Neural progenitor cell (in vitro differentiated cells): ENCODE data around the gene SMOC2. TPM values are rescaled to one million over a fixed set of nuclear protein-coding genes. Genes with fewer than 3 reads are reported as not detected.

Experiments used
- DNase-seq: peaks from one replicate; pipeline ENCODE4 v3.0.0-alpha.2; 2016; ENCODE audit warnings: low spot score
- H2AFZ ChIP-seq: fragments of 200-600 bp; sonication (generic); replicated peaks from 2 replicates; pipeline ENCODE4 v1.6.1; 2016; ENCODE audit warnings: antibody characterized with exemption
- H3F3A ChIP-seq: fragments of 200-600 bp; sonication (generic); 2 replicates; pipeline ENCODE4 v1.6.1; 2016; ENCODE audit warnings: antibody characterized with exemption, low read depth
- H3K27ac ChIP-seq: fragments of 200-600 bp; sonication (generic); 2 replicates; pipeline ENCODE4 v1.5.1; 2016; ENCODE audit warnings: mild to moderate bottlenecking
- H3K27me3 ChIP-seq: fragments of 200-600 bp; sonication (generic); 2 replicates; pipeline ENCODE4 v1.6.1; 2016; ENCODE audit warnings: mild to moderate bottlenecking, moderate library complexity
- H3K36me3 ChIP-seq: fragments of 200-600 bp; sonication (generic); 2 replicates; pipeline ENCODE4 v1.5.1; 2016
- H3K4me1 ChIP-seq: fragments of 200-600 bp; sonication (generic); 2 replicates; pipeline ENCODE4 v1.6.1; 2016; ENCODE audit warnings: mixed run types
- H3K4me2 ChIP-seq: fragments of 200-600 bp; sonication (generic); 2 replicates; pipeline ENCODE4 v1.6.1; 2016
- H3K4me3 ChIP-seq: fragments of 200-600 bp; sonication (generic); 2 replicates; pipeline ENCODE4 v1.5.1; 2016
- H3K79me2 ChIP-seq: fragments of 200-600 bp; sonication (generic); 2 replicates; pipeline ENCODE4 v1.6.1; 2016; ENCODE audit warnings: low read depth
- H3K9ac ChIP-seq: fragments of 200-600 bp; sonication (generic); 2 replicates; pipeline ENCODE4 v1.6.1; 2016
- H3K9me3 ChIP-seq: fragments of 200-600 bp; sonication (generic); 2 replicates; pipeline ENCODE4 v1.5.1; 2016; ENCODE audit warnings: low read depth
- H4K20me1 ChIP-seq: fragments of 200-600 bp; sonication (generic); 2 replicates; pipeline ENCODE4 v1.6.1; 2016; ENCODE audit warnings: low read depth
- H3K27ac Mint-ChIP-seq: 3 replicates; pipeline ENCODE4 v1.8.0; 2021; ENCODE audit warnings: mixed read lengths
- H3K27me3 Mint-ChIP-seq: 2 replicates; pipeline ENCODE4 v1.8.0; 2022; ENCODE audit warnings: low read depth, mild to moderate bottlenecking, inconsistent platforms, moderate library complexity, mixed read lengths; ENCODE audit not compliant: insufficient read depth
- H3K36me3 Mint-ChIP-seq: 3 replicates; pipeline ENCODE4 v1.8.0; 2021; ENCODE audit warnings: mixed read lengths
- H3K4me1 Mint-ChIP-seq: 3 replicates; pipeline ENCODE4 v1.8.0; 2021; ENCODE audit warnings: mixed read lengths
- H3K4me3 Mint-ChIP-seq: 3 replicates; pipeline ENCODE4 v1.8.0; 2021; ENCODE audit warnings: mild to moderate bottlenecking, moderate library complexity, mixed read lengths
- H3K9me3 Mint-ChIP-seq: 3 replicates; pipeline ENCODE4 v1.8.0; 2020; ENCODE audit warnings: mixed read lengths
- EZH2 ChIP-seq: fragments of 200-600 bp; sonication (generic); IDR thresholded peaks from 2 replicates; pipeline ENCODE4 v1.6.1; 2017; ENCODE audit warnings: antibody characterized with exemption, mild to moderate bottlenecking, moderate library complexity
- EZH2phosphoT487 ChIP-seq: fragments of 200-600 bp; sonication (generic); IDR thresholded peaks from 2 replicates; pipeline ENCODE4 v1.6.1; 2017; ENCODE audit warnings: antibody characterized with exemption
- total RNA-seq: library from RNA; depleted of rRNA; stranded (reverse); fragments of >200 nt; gene quantifications from 2 replicates; pipeline ENCODE4 v1.2.3, GENCODE V29; 2015; ENCODE audit warnings: low replicate concordance
- TF ChIP-seq, protein P1 (sequence below): fragments of 200-600 bp; sonication (generic); IDR thresholded peaks from 2 replicates; pipeline ENCODE4 v1.5.1; 2017; ENCODE audit warnings: antibody characterized with exemption, mild to moderate bottlenecking

Gene SMOC2
- total RNA-seq, 1 donor from 2014 or later = 0.75 TPM

DNA sequence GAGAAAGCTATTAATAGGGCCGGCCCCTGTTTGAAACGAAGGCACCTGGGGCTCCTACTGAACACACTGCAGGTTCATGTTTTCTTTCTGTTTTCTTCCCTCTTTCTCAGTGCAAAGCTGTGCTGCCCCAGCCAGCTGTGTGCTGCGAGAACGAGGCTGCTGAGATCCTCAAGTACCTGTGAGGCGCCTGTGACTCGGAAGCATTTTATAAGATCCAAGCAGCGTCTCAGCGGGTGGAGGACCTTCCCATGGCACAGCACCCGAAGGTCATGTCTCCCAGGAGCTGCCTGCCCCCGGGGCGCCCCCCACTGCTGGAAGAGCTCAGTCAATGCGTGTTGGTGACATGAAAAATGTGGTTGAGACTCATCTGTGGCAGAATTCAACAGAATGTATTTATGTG, 66.3 kb downstream of the SMOC2 start:
- no peak overlapping the region for H2AFZ ChIP-seq
- no peaks in the 10 kb centered on the region for H3K36me3 ChIP-seq
- no peak overlapping the region for H3K4me2 ChIP-seq
- no peaks in the 10 kb centered on the region for H3F3A ChIP-seq
- H3K4me3 Mint-ChIP-seq = no peak overlapping the region
- H3K9ac ChIP-seq = no peak overlapping the region
- TF ChIP-seq EZH2 (no peak), EZH2phosphoT487 (no peak)
- TF ChIP-seq, protein P1, sequence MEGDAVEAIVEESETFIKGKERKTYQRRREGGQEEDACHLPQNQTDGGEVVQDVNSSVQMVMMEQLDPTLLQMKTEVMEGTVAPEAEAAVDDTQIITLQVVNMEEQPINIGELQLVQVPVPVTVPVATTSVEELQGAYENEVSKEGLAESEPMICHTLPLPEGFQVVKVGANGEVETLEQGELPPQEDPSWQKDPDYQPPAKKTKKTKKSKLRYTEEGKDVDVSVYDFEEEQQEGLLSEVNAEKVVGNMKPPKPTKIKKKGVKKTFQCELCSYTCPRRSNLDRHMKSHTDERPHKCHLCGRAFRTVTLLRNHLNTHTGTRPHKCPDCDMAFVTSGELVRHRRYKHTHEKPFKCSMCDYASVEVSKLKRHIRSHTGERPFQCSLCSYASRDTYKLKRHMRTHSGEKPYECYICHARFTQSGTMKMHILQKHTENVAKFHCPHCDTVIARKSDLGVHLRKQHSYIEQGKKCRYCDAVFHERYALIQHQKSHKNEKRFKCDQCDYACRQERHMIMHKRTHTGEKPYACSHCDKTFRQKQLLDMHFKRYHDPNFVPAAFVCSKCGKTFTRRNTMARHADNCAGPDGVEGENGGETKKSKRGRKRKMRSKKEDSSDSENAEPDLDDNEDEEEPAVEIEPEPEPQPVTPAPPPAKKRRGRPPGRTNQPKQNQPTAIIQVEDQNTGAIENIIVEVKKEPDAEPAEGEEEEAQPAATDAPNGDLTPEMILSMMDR = no peak
- no peaks in the 10 kb centered on the region for H3K79me2 ChIP-seq
- no peaks in the 10 kb centered on the region for H4K20me1 ChIP-seq
- H3K9me3 Mint-ChIP-seq = peaks cover 4% of the 10 kb centered on the region
- no peaks in the 10 kb centered on the region for H3K27me3 ChIP-seq
- H3K9me3 ChIP-seq = no peaks in the 10 kb centered on the region
- H3K4me1 Mint-ChIP-seq = peaks cover 2% of the 10 kb centered on the region
- H3K27me3 Mint-ChIP-seq = peaks cover 2% of the 10 kb centered on the region
- H3K27ac ChIP-seq = no peak overlapping the region
- no peak for DNase-seq
- H3K4me3 ChIP-seq = no peak overlapping the region
- H3K27ac Mint-ChIP-seq = no peak overlapping the region
- H3K36me3 Mint-ChIP-seq = no peaks in the 10 kb centered on the region
- no peaks in the 10 kb centered on the region for H3K4me1 ChIP-seq

DNA sequence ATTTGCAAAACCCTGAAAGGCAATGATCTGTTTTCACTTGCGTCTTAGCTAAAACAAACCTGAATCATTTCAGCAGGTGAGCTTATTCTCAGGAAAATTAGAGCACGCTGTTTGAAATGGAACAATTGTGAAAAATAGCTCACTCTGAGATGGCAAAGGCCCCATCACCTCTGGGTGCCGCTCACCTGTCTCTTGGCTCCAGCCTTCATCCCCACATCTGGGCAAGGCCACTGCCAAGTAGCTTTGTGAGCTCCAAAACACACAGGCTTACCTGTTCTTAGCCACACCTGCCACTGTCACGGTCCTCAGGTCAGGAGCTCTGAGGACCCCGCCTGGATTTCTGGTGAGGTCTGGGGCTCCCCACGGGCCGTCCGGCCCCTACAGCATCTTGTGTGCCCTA, 66.7 kb downstream of the SMOC2 start:
- Mint-ChIP-seq H3K4me1 (peaks cover 2% of the 10 kb centered on the region), H3K27me3 (peaks cover 2% of the 10 kb centered on the region), H3K27ac (no peak overlapping the region), H3K4me3 (no peak overlapping the region), H3K36me3 (no peaks in the 10 kb centered on the region), H3K9me3 (peaks cover 4% of the 10 kb centered on the region)
- TF ChIP-seq, protein P1 = no peak
- no peak for TF ChIP-seq EZH2
- no peak for TF ChIP-seq EZH2phosphoT487
- Histone ChIP-seq H3K4me3 (no peak overlapping the region), H4K20me1 (no peaks in the 10 kb centered on the region), H3K9me3 (no peaks in the 10 kb centered on the region), H3K27ac (no peak overlapping the region), H3F3A (no peaks in the 10 kb centered on the region), H3K4me1 (no peaks in the 10 kb centered on the region), H3K79me2 (no peaks in the 10 kb centered on the region), H3K9ac (no peak overlapping the region), H2AFZ (no peak overlapping the region), H3K4me2 (no peak overlapping the region), H3K27me3 (no peaks in the 10 kb centered on the region), H3K36me3 (no peaks in the 10 kb centered on the region)
- DNase-seq = no peak

DNA sequence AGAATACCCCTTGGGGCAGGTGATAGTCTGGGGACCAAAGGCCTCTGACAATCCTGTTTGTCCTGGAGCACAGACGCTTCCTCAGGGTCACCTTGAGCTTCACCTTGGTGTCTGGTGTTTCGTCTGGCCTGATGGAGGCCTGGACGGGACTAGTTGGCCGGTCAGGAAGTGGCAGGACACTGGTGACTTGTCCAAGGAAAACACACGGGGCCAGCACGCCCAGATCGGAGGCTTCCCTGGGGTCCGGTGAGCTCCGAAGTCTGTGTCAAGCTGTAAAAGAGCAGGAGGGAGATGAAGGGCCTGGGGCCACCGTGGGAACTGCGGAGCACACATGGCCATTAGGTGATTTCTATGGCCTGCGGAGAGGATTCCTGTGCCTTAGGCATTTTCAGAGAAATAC, 67.9 kb downstream of the SMOC2 start:
- Mint-ChIP-seq H3K27me3 (peaks cover 2% of the 10 kb centered on the region), H3K4me3 (no peak overlapping the region), H3K4me1 (peaks cover 2% of the 10 kb centered on the region), H3K27ac (no peak overlapping the region), H3K36me3 (no peaks in the 10 kb centered on the region), H3K9me3 (peaks cover 3% of the 10 kb centered on the region)
- H2AFZ ChIP-seq = no peak overlapping the region
- TF ChIP-seq EZH2 = no peak
- TF ChIP-seq, protein P1 = no peak
- no peak for TF ChIP-seq EZH2phosphoT487
- no peaks in the 10 kb centered on the region for H3K79me2 ChIP-seq
- H4K20me1 ChIP-seq = no peaks in the 10 kb centered on the region
- H3K27ac ChIP-seq = no peak overlapping the region
- no peak overlapping the region for H3K4me2 ChIP-seq
- H3K9ac ChIP-seq = no peak overlapping the region
- no peaks in the 10 kb centered on the region for H3K36me3 ChIP-seq
- H3K4me3 ChIP-seq = no peak overlapping the region
- DNase-seq = no peak
- no peaks in the 10 kb centered on the region for H3K27me3 ChIP-seq
- no peaks in the 10 kb centered on the region for H3K4me1 ChIP-seq
- H3K9me3 ChIP-seq = no peaks in the 10 kb centered on the region
- H3F3A ChIP-seq = no peaks in the 10 kb centered on the region

DNA sequence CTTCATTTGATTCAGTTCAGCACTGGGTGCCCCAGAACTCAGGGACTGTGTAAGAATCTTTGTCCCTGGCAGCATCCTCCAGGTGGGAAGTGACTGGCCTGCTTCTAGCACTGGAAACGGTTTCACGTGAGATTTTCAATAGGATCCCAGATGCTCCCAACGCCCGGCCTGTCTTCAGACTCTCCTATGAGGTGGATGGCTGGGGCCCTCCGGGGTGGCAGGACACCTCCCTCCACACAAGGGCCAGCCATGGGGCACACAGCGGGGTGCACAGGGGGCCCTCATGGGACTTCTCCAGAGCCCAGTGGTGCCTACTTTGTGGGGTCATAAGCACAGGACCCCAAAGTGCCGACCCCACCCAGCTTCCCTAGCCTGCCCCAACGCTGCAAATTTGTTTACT, 72.8 kb downstream of the SMOC2 start:
- Histone ChIP-seq H3F3A (peaks cover 9% of the 10 kb centered on the region), H3K9me3 (no peaks in the 10 kb centered on the region), H3K27ac (no peak overlapping the region), H3K27me3 (no peaks in the 10 kb centered on the region), H4K20me1 (no peaks in the 10 kb centered on the region), H3K36me3 (no peaks in the 10 kb centered on the region), H3K4me2 (no peak overlapping the region), H3K4me3 (no peak overlapping the region), H3K79me2 (no peaks in the 10 kb centered on the region), H3K4me1 (no peaks in the 10 kb centered on the region), H2AFZ (no peak overlapping the region), H3K9ac (no peak overlapping the region)
- TF ChIP-seq EZH2 = no peak
- TF ChIP-seq, protein P1 = no peak
- TF ChIP-seq EZH2phosphoT487 = no peak
- Mint-ChIP-seq H3K27me3 (peaks cover 2% of the 10 kb centered on the region), H3K4me3 (no peak overlapping the region), H3K36me3 (no peaks in the 10 kb centered on the region), H3K4me1 (peaks cover 23% of the 10 kb centered on the region), H3K27ac (no peak overlapping the region), H3K9me3 (no peaks in the 10 kb centered on the region)
- DNase-seq = no peak
